HG03175 (cell line): Measurements from ENCODE around the gene SLC27A5.
"Not testable (repeated sequence)": the region's sequence is repeated elsewhere in the genome, so short reads cannot be mapped to it uniquely, and the experiment has no call there.

Experiments
- ATAC-seq: cut with Tn5 transposase; IDR thresholded peaks from one replicate; pipeline ENCODE4 v1.9.1; 2021; ENCODE audit warnings: mild to moderate bottlenecking, moderate library complexity; ENCODE audit not compliant: unreplicated experiment

The SLC27A5 gene

GRCh38 chr19:58550362-58551122, 38.8 kb upstream of the SLC27A5 start:
- no peak for ATAC-seq

DNA sequence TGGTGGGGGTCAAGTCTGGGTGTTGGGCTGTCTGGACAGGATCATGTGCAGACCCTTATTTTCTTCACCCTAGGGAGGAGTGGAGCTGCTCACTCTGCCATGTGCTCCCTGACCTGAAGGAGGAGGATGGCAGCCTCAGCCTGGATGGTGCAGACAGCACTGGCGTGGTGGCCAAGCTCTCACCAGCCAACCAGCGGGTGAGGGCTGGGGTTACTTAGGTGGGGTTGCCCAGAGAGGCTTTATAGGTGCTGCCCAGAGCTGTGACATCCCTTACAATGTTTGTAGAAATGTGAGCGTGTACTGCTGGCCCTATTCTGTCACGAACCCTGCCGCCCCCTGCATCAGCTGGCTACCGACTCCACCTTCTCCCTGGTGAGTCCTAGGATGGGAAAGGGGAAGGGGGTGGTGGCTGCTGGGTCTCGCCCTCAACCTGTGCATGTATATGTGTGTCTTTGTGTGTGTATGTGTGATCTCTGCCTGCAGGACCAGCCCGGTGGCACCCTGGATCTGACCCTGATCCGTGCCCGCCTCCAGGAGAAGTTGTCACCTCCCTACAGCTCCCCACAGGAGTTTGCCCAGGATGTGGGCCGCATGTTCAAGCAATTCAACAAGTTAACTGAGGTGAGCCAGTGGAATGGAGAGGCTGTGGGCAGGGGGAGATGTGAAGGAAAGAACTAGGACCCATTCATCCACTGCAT, 38.0 kb upstream of the SLC27A5 start:
- no peak for ATAC-seq

GRCh38 chr19:58548859-58549663, 37.3 kb upstream of the SLC27A5 start:
- no peak for ATAC-seq

GRCh38 chr19:58547323-58548312, 35.8 kb upstream of the SLC27A5 start:
- no peak for ATAC-seq

GRCh38 chr19:58546019-58546530, 34.3 kb upstream of the SLC27A5 start:
- ATAC-seq = no peak

DNA sequence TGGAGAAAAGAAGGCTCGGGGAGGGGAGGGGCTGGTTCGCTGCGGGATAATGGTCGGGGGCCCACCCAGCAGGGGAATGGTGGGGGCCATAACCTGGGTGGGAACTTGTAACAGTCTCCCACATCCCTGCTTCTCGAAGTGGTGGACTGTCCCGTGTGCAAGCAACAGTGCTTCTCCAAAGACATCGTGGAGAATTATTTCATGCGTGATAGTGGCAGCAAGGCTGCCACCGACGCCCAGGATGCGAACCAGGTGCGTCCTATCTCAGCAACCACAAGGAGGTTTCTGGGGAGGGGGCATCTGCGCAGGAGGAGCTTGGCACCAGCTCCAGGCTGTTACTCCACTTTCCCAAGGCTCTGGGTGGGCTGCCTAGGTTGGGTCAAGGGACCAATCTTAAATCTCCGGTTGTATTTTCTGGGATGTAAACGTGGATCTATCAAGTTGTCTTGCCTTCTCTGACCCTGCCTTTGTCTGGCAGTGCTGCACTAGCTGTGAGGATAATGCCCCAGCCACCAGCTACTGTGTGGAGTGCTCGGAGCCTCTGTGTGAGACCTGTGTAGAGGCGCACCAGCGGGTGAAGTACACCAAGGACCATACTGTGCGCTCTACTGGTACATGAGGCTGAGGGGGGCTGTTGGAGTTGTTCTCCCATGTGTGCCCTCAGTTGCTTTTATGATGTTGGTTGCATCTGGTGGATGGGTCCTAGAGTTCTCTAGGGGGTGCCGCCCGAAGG, 33.7 kb upstream of the SLC27A5 start:
- no peak for ATAC-seq

- ATAC-seq = peak; percentile 48
These were observed 32.9 kb upstream of the SLC27A5 start for GRCh38 chr19:58544591-58545285.

GRCh38 chr19:58543826-58544590, 32.2 kb upstream of the SLC27A5 start, which contains the start of gene TRIM28:
Gene TRIM28 (plus strand): TSS chr19:58544064. CDS start chr19:58544758, 694 bp downstream.
- ATAC-seq = peak; percentile 86

DNA sequence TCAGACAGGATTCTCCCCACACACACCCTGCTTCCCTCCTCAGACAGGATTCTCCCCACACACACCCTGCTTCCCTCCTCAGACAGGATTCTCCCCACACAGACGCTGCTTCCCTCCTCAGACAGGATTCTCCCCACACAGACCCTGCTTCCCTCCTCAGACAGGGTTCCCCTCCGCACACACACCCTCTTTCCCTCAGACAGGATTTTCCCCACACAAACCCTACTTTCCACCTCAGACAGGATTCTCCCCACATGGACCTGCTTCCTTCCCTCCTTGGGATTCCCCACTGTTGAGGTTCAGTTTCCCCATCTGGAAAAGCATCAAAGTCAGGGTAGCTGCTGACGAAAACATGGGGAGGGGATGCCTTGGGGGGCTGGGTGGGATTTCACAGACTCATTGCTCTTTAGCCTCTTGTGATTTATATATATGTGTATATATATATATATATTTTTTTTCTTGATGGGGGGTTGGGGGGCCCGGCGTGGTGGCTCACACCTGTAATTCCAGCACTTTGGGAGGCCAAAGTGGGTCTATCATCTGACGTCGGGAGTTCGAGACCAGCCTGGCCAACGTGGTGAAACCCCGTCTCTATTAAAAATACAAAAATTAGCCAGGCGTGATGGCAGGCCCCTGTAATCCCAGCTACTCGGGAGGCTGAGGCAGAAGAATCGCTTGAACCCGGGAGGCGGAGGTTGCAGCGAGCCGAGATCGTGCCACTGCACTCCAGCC, 31.0 kb upstream of the SLC27A5 start:
- not testable (repeated sequence) for ATAC-seq

- not testable (repeated sequence) for ATAC-seq
These were observed 27.4 kb upstream of the SLC27A5 start for GRCh38 chr19:58539169-58539559.

DNA sequence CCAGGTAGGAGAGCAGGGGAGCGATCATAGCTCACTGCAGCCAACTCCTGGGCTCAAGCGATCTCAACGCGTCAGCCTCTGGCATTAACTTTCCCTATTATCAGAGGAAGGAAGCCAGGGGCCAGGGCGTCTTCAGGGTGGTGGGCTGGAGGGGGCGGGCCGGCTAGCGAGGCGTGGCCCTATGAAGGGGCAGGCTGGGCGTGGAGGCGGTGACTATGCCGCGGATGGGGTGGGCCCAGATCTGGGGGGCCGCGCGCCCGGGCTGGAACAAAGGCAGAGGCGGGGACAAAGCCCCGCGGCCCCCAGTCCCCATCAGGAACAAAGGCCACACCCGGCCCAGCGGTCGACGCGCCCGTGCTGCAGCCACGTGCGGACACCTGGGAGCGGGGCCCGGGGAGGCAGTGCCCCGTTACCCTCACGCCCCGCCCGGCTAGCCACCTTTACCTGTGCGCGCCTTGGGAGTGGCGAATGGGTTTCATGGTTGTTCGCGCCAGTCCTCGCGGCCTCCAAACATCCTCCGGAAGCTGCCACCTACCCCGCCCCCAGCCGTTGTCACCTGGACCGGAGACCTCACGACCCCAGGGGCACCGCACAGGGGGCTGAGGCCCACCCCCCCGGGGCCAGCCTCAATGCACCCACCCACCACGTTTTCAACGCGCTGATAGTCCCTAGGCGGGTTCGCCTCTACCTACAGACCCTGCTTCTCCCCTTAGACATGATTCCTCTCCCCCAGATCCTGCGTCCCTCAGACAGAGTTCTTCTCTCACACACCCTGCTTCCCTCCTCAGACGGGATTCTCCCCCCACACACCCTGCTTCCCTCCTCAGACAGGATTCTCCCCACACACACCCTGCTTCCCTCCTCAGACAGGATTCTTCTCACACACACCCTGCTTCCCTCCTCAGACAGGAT, 26.7 kb upstream of the SLC27A5 start:
- ATAC-seq = no peak

DNA sequence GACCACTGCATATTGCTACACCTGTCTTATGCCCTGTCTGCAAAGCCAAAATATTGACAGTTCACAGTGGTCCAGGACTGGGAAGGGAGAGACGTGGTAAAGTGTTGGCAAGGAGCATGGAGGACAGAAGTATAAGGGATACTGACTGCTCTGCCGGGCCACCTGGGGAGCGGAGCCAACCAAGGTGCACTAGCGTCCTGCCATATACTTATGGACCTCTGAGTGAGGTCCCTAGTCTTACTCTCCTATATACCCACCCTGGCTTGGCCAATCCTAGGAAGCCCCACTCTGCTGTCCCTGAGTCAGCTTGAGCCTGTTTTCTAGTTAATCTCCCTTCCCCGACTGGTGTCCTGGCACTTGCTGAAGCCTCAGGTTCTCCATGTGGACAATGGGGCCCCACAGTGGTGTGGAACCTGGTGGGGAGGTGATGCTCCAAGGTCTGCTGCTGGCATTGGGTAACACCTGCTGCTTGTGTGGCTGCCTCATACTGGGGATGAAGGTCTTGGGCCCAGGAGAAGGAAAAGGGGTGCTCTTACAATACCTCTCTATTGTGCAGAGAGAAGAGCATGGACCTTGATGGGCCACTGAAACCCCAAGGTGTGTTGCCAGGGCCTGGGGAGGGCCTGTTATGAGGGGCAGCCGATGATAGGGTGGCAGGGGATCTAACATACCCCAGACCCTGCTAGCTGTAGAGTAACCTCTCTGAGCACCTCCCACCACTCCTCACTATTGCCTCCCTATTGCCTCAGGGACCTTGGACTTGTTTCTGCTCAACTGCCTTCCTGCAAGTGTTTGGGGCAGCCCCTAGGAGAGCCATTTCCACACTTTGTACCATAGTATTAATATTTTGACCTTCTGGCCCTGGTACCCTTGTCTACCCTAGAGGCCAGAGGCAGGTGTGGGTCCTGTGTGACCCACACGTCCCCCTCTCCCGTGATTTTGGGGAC, 25.3 kb upstream of the SLC27A5 start:
- ATAC-seq = no peak

GRCh38 chr19:58535857-58536256, 24.1 kb upstream of the SLC27A5 start:
- no peak for ATAC-seq

DNA sequence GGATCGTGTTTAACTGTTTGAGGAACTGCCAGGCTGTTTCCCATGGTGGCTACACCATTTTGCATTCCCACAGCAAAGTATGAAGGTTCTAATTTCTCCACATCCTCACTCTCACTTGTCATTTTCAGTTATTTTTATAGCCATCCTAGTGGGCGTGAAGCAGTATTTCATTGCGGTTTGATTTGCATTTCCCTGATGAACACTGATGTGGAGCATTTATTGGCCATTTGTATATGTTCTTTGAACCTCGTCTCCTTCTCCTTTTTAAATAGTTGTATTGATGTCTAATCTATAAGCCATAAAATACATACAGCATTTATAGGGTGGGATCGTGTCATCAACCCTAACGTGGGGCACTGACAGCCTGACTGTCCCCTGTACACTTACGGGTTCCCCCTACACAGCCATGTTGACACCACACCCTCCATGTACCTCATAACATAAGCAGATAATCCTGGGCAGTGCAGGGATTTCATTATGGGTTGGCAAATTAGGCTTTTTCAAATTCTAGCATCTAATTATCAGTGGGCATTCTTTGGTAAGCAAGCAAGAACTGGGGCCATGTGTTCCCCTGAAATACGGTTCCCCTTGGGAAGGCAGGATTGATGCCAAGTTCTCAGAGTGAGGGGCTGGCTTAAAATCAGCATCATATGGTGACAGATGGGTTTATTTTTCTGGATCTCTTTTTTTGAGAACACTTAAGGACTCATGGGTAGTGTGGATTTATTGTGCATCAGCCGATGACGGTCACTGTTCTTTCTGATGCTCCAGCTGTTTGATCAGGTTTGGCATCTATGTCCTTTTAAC, 19.4 kb upstream of the SLC27A5 start:
- ATAC-seq = no peak
